Measurements from ENCODE around the gene TMEM169.

DNA sequence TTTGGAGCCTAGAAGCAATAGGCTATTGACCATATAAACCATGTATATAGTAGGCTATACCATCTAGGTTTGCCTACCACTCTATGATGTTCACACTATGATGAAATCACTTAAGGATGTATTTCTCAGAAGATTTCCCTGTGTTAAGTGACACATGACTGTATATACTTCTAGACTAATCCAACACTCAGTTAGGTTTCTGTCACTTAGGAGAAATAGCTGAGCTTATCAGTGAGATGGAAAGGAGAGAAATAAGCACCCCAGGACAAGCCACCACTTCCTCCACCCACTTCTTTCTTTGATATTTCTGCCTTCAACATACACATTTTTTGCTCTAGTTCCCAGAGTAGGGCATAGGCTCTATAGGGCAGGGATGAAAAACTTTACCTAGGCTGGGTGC is 7.9 kb upstream of the TMEM169 start:
- TF ChIP-seq, protein P1, sequence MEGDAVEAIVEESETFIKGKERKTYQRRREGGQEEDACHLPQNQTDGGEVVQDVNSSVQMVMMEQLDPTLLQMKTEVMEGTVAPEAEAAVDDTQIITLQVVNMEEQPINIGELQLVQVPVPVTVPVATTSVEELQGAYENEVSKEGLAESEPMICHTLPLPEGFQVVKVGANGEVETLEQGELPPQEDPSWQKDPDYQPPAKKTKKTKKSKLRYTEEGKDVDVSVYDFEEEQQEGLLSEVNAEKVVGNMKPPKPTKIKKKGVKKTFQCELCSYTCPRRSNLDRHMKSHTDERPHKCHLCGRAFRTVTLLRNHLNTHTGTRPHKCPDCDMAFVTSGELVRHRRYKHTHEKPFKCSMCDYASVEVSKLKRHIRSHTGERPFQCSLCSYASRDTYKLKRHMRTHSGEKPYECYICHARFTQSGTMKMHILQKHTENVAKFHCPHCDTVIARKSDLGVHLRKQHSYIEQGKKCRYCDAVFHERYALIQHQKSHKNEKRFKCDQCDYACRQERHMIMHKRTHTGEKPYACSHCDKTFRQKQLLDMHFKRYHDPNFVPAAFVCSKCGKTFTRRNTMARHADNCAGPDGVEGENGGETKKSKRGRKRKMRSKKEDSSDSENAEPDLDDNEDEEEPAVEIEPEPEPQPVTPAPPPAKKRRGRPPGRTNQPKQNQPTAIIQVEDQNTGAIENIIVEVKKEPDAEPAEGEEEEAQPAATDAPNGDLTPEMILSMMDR (IDR thresholded peaks at IDR 0.05), result no peak
- TF ChIP-seq ZFX (IDR thresholded peaks at IDR 0.05; ENCODE audit: borderline replicate concordance), result no peak
